Kidney tubule cell (primary cell): ENCODE data around the gene PTTG1IP.
"Not testable (repeated sequence)": the region's sequence is repeated elsewhere in the genome, so short reads cannot be mapped to it uniquely, and the experiment has no call there.

ENCODE experiments used
- DNase-seq: peaks from one replicate; pipeline ENCODE4 v3.0.0-alpha.2; 2018; ENCODE audit warnings: low spot score

The PTTG1IP gene

GRCh38 chr21:44873356-44874239 is at the start of gene PTTG1IP:
PTTG1IP (minus strand) TSS chr21:44873690; CDS start chr21:44873616, 74 bp downstream.
- peak; percentile 98 for DNase-seq

GRCh38 chr21:44921928-44922327 is 48.4 kb upstream of the PTTG1IP start:
- no peak for DNase-seq

GRCh38 chr21:44920694-44921604 is 47.5 kb upstream of the PTTG1IP start, which contains the start of gene ITGB2:
ITGB2 (minus strand) TSS chr21:44920899; CDS start chr21:44910782, 10,117 bp downstream.
- DNase-seq = no peak

GRCh38 chr21:44919913-44920693 is 46.6 kb upstream of the PTTG1IP start:
- no peak for DNase-seq

GRCh38 chr21:44919111-44919912 is 45.8 kb upstream of the PTTG1IP start:
- DNase-seq = no peak

GRCh38 chr21:44918581-44919033 is 45.1 kb upstream of the PTTG1IP start:
- no peak for DNase-seq

- no peak for DNase-seq
Measured at GRCh38 chr21:44918107-44918470, 44.6 kb upstream of the PTTG1IP start.

- DNase-seq = no peak
Measured at GRCh38 chr21:44917446-44918106, 44.1 kb upstream of the PTTG1IP start.

- peak; percentile 39 for DNase-seq
Measured at GRCh38 chr21:44916965-44917364, 43.5 kb upstream of the PTTG1IP start.

- no peak for DNase-seq
Measured at GRCh38 chr21:44914176-44914874, 40.8 kb upstream of the PTTG1IP start.

- no peak for DNase-seq
Measured at GRCh38 chr21:44913425-44914175, 40.1 kb upstream of the PTTG1IP start.

- not testable (repeated sequence) for DNase-seq
Measured at GRCh38 chr21:44912506-44913412, 39.3 kb upstream of the PTTG1IP start.

- no peak for DNase-seq
Measured at GRCh38 chr21:44912158-44912473, 38.6 kb upstream of the PTTG1IP start.

GRCh38 chr21:44911384-44912157 is 38.1 kb upstream of the PTTG1IP start:
- peak; percentile 82 for DNase-seq

GRCh38 chr21:44911068-44911383 is 37.5 kb upstream of the PTTG1IP start:
- DNase-seq = no peak

- DNase-seq = no peak
Measured at GRCh38 chr21:44910229-44911067, 37.0 kb upstream of the PTTG1IP start.

- no peak for DNase-seq
Measured at GRCh38 chr21:44909719-44910118, 36.2 kb upstream of the PTTG1IP start.
